NCI-H510A (cell line): ENCODE data around the gene ANKMY1.

Source experiments
- DNase-seq: peaks from one replicate; lab custom pipeline; 2025; lab: John Stamatoyannopoulos, UW

ANKMY1 gene

GRCh38 chr2:240595381-240596079 lies 37.7 kb upstream of the ANKMY1 start:
- no peak for DNase-seq

GRCh38 chr2:240594511-240595380 lies 37.0 kb upstream of the ANKMY1 start:
- DNase-seq, result no peak

GRCh38 chr2:240593703-240594451 lies 36.1 kb upstream of the ANKMY1 start:
- DNase-seq, result no peak

GRCh38 chr2:240593026-240593702 lies 35.4 kb upstream of the ANKMY1 start:
- no peak for DNase-seq

GRCh38 chr2:240591784-240592183 lies 34.0 kb upstream of the ANKMY1 start:
- DNase-seq, result no peak

- DNase-seq, result no peak
These were observed 33.4 kb upstream of the ANKMY1 start for GRCh38 chr2:240591226-240591625.

- DNase-seq, result no peak
These were observed 32.9 kb upstream of the ANKMY1 start for GRCh38 chr2:240590681-240591111.

- DNase-seq, result no peak
These were observed 32.2 kb upstream of the ANKMY1 start for GRCh38 chr2:240589850-240590525.

GRCh38 chr2:240589375-240589774 lies 31.6 kb upstream of the ANKMY1 start:
- no peak for DNase-seq

GRCh38 chr2:240588669-240589068 lies 30.9 kb upstream of the ANKMY1 start:
- no peak for DNase-seq

- no peak for DNase-seq
These were observed 30.3 kb upstream of the ANKMY1 start for GRCh38 chr2:240588006-240588655.

GRCh38 chr2:240586919-240587800 lies 29.4 kb upstream of the ANKMY1 start:
- peak; percentile 73 for DNase-seq

- peak; percentile 95 for DNase-seq
These were observed 28.6 kb upstream of the ANKMY1 start, which contains the start of gene CAPN10 for GRCh38 chr2:240586198-240586918. TSS of gene CAPN10 (plus strand) at chr2:240586734. CDS start at chr2:240586912, 178 bp downstream.

- no peak for DNase-seq
These were observed 28.0 kb upstream of the ANKMY1 start for GRCh38 chr2:240585681-240586197.

- DNase-seq, result no peak
These were observed 27.3 kb upstream of the ANKMY1 start for GRCh38 chr2:240585101-240585500.

GRCh38 chr2:240584486-240585031 lies 26.8 kb upstream of the ANKMY1 start:
- no peak for DNase-seq

- no peak for DNase-seq
These were observed 26.0 kb upstream of the ANKMY1 start for GRCh38 chr2:240583774-240584173.

GRCh38 chr2:240582781-240583180 lies 25.0 kb upstream of the ANKMY1 start:
- no peak for DNase-seq
